K562 (cell line): ENCODE results near the gene MBNL1.

ENCODE experiments used
- CREB1 ChIP-seq, 2 experiments: sonication (generic) in 1 of 2; formaldehyde crosslinking in 1 of 2; IDR thresholded peaks; 2 replicates each; pipeline versions ENCODE4 v1.6.1 to v1.8.0; 2012 to 2022; ENCODE audit warnings: inconsistent platforms in 1 of 2, mild to moderate bottlenecking in 1 of 2, missing genetic modification reagents in 1 of 2, moderate library complexity in 1 of 2
- POLR2A ChIP-seq: fragments of 450-650 bp; conservative IDR thresholded peaks from 2 replicates; pipeline ENCODE4 v1.6.1; 2016
- ZNF592 ChIP-seq: fragments of 450-650 bp; IDR thresholded peaks from 2 replicates; pipeline ENCODE4 v1.6.1; 2017; ENCODE audit warnings: antibody characterized with exemption, mild to moderate bottlenecking
- TF ChIP-seq, protein P1 (sequence below), 3 experiments: IDR thresholded peaks in 2 of 3; conservative IDR thresholded peaks in 1 of 3; 2 replicates each; pipeline ENCODE4 v1.5.1; 2011 to 2012; ENCODE audit warnings: low read length in 3 of 3, mild to moderate bottlenecking in 3 of 3, control low read depth in 2 of 3, improper control_type of control experiment in 1 of 3, inconsistent platforms in 1 of 3, low read depth in 1 of 3, mixed read lengths in 1 of 3, moderate library complexity in 1 of 3; ENCODE audit not compliant: insufficient read depth in 2 of 3
- TF ChIP-seq, protein P2 (sequence below): fragments of 450-650 bp; IDR thresholded peaks from 2 replicates; pipeline ENCODE4 v1.6.1; 2018; ENCODE audit not compliant: partially characterized antibody

- no peak for TF ChIP-seq POLR2A
- TF ChIP-seq ZNF592 = no peak
- TF ChIP-seq, protein P1, sequence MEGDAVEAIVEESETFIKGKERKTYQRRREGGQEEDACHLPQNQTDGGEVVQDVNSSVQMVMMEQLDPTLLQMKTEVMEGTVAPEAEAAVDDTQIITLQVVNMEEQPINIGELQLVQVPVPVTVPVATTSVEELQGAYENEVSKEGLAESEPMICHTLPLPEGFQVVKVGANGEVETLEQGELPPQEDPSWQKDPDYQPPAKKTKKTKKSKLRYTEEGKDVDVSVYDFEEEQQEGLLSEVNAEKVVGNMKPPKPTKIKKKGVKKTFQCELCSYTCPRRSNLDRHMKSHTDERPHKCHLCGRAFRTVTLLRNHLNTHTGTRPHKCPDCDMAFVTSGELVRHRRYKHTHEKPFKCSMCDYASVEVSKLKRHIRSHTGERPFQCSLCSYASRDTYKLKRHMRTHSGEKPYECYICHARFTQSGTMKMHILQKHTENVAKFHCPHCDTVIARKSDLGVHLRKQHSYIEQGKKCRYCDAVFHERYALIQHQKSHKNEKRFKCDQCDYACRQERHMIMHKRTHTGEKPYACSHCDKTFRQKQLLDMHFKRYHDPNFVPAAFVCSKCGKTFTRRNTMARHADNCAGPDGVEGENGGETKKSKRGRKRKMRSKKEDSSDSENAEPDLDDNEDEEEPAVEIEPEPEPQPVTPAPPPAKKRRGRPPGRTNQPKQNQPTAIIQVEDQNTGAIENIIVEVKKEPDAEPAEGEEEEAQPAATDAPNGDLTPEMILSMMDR (IDR thresholded peaks at IDR 0.05 in 2 of 3, conservative IDR thresholded peaks at IDR 0.05 in 1 of 3; ENCODE audit: insufficient read depth in 2 of 3, low read depth in 1 of 3, low read length in 3 of 3) = no peak
- TF ChIP-seq CREB1 (IDR thresholded peaks at IDR 0.05) = no peak
- TF ChIP-seq CREB1 (CRISPR knock-in tag; IDR thresholded peaks at IDR 0.05) = no peak
- TF ChIP-seq, protein P2, sequence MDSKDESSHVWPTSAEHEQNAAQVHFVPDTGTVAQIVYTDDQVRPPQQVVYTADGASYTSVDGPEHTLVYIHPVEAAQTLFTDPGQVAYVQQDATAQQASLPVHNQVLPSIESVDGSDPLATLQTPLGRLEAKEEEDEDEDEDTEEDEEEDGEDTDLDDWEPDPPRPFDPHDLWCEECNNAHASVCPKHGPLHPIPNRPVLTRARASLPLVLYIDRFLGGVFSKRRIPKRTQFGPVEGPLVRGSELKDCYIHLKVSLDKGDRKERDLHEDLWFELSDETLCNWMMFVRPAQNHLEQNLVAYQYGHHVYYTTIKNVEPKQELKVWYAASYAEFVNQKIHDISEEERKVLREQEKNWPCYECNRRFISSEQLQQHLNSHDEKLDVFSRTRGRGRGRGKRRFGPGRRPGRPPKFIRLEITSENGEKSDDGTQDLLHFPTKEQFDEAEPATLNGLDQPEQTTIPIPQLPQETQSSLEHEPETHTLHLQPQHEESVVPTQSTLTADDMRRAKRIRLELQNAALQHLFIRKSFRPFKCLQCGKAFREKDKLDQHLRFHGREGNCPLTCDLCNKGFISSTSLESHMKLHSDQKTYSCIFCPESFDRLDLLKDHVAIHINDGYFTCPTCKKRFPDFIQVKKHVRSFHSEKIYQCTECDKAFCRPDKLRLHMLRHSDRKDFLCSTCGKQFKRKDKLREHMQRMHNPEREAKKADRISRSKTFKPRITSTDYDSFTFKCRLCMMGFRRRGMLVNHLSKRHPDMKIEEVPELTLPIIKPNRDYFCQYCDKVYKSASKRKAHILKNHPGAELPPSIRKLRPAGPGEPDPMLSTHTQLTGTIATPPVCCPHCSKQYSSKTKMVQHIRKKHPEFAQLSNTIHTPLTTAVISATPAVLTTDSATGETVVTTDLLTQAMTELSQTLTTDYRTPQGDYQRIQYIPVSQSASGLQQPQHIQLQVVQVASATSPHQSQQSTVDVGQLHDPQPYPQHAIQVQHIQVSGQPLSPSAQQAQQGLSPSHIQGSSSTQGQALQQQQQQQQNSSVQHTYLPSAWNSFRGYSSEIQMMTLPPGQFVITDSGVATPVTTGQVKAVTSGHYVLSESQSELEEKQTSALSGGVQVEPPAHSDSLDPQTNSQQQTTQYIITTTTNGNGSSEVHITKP = no peak
These were observed 2.9 kb downstream of the MBNL1 start for GRCh38 chr3:152271501-152272236.
